ENCODE data around the gene PTX4. TPM values are rescaled to one million over a fixed set of nuclear protein-coding genes. Genes with fewer than 3 reads are reported as not detected.

PTX4 gene
- polyA plus RNA-seq, 1 donor, result 0.59 TPM

GRCh38 chr16:1458336-1458976 is 30.3 kb downstream of the PTX4 start:
- no peak for DNase-seq

- DNase-seq, result no peak
Observed at GRCh38 chr16:1457489-1458245, 31.1 kb downstream of the PTX4 start.

GRCh38 chr16:1456951-1457350 is 31.8 kb downstream of the PTX4 start:
- DNase-seq, result no peak

- DNase-seq, result no peak
Observed at GRCh38 chr16:1455190-1456171, 33.3 kb downstream of the PTX4 start.

- no peak for DNase-seq
Observed at GRCh38 chr16:1454561-1454960, 34.2 kb downstream of the PTX4 start.

GRCh38 chr16:1453316-1453715 is 35.4 kb downstream of the PTX4 start:
- DNase-seq, result no peak

- no peak for DNase-seq
Observed at GRCh38 chr16:1452530-1452929, 36.2 kb downstream of the PTX4 start.

- no peak for DNase-seq
Observed at GRCh38 chr16:1451702-1452392, 36.9 kb downstream of the PTX4 start.

- DNase-seq, result no peak
Observed at GRCh38 chr16:1450841-1451240, 37.9 kb downstream of the PTX4 start.

GRCh38 chr16:1450218-1450617 is 38.5 kb downstream of the PTX4 start:
- no peak for DNase-seq

- DNase-seq, result no peak
Observed at GRCh38 chr16:1449201-1449788, 39.4 kb downstream of the PTX4 start.

- no peak for DNase-seq
Observed at GRCh38 chr16:1448536-1449116, 40.1 kb downstream of the PTX4 start.

- no peak for DNase-seq
Observed at GRCh38 chr16:1447965-1448364, 40.8 kb downstream of the PTX4 start.

- DNase-seq, result no peak
Observed at GRCh38 chr16:1446296-1447080, 42.3 kb downstream of the PTX4 start.

- DNase-seq, result no peak
Observed at GRCh38 chr16:1445518-1446203, 43.1 kb downstream of the PTX4 start.

GRCh38 chr16:1444730-1445517 is 43.8 kb downstream of the PTX4 start:
- no peak for DNase-seq

GRCh38 chr16:1443980-1444729 is 44.6 kb downstream of the PTX4 start, which contains the start of gene CCDC154:
Gene CCDC154, minus strand, starts transcription at chr16:1444556. Its CDS starts 234 bp downstream, at chr16:1444322.
- DNase-seq, result no peak

GRCh38 chr16:1443403-1443973 is 45.3 kb downstream of the PTX4 start:
- no peak for DNase-seq

Measured in hindlimb muscle (tissue), 1 donor.